ENCODE measurements around the gene CNTN4.

- TF ChIP-seq CTCF (IDR thresholded peaks at IDR 0.05) (no peak), POLR2A (IDR thresholded peaks at IDR 0.05; ENCODE audit: low read depth) (no peak)
These were observed 817.2 kb downstream of the CNTN4 start for GRCh38 chr3:2915826-2916225.
